Adrenal gland (tissue), 12 donors: ENCODE data around the gene ANK3. TPM values are rescaled to one million over a fixed set of nuclear protein-coding genes. Genes with fewer than 3 reads are reported as not detected.

Experiments used
- DNase-seq, 7 donors: peaks; one replicate each; pipeline ENCODE4 v3.0.0-alpha.2; 2019 to 2020
- H3K27ac ChIP-seq, 5 donors: fragments of 200-600 bp; sonication (generic) in 4 of 5; 1 replicate in 3 of 5; 2 replicates in 2 of 5; pipeline versions ENCODE4 v1.5.1 to v1.8.0; 2016 to 2020; ENCODE audit warnings: mild to moderate bottlenecking in 1 of 5
- H3K27me3 ChIP-seq: fragments of 200-600 bp; 2 replicates; pipeline ENCODE4 v1.8.0; 2021
- H3K36me3 ChIP-seq, 2 donors: fragments of 200-600 bp; replicated peaks in 1 of 2; 1 replicate in 1 of 2; 2 replicates in 1 of 2; pipeline versions ENCODE4 v1.5.1 to v1.8.0; 2018 to 2022
- H3K4me1 ChIP-seq, 2 donors: fragments of 200-600 bp; replicated peaks in 1 of 2; 1 replicate in 1 of 2; 2 replicates in 1 of 2; pipeline versions ENCODE4 v1.5.1 to v1.8.0; 2018 to 2021
- H3K4me3 ChIP-seq, 4 donors: fragments of 200-600 bp; sonication (generic) in 3 of 4; one replicate each; pipeline ENCODE4 v1.5.1; 2016 to 2018
- H3K9me3 ChIP-seq, 3 donors: fragments of 200-600 bp; sonication (generic) in 1 of 3; replicated peaks in 1 of 3; 1 replicate in 2 of 3; 2 replicates in 1 of 3; pipeline versions ENCODE4 v1.5.1 to v1.8.0; 2016 to 2021
- CTCF ChIP-seq, 6 experiments: fragments of 450-650 bp in 4 of 6; fragments of 200-600 bp in 2 of 6; sonication (generic) in 1 of 6; IDR thresholded peaks; 1 replicate in 5 of 6; 2 replicates in 1 of 6; pipeline versions ENCODE4 v1.5.1 to v1.8.0; 2016 to 2021; ENCODE audit warnings: antibody characterized with exemption in 6 of 6, mild to moderate bottlenecking in 2 of 6, moderate library complexity in 1 of 6
- POLR2A ChIP-seq, 2 donors: fragments of 450-650 bp; IDR thresholded peaks; one replicate each; pipeline ENCODE4 v1.6.1; 2017; ENCODE audit warnings: antibody characterized with exemption in 2 of 2, mild to moderate bottlenecking in 2 of 2, moderate library complexity in 1 of 2
- WGBS, 4 donors: extraction: QIAGEN DNeasy Blood & Tissue Kit in 2 of 4; methylation state at CpG; one replicate each; pipeline versions ENCODE4 v1.1.5 to v1.1.7; 2013 to 2017; 5-methylcytosine and 5-hydroxymethylcytosine counted together
- intact Hi-C, 2 donors: fragments of 100-400 bp; cut with DNase I; formaldehyde crosslinking; loops; one replicate each; pipeline versions ENCODE4 v1.14.1 to v1.15.0; 2022 to 2023
- polyA plus RNA-seq, 3 donors: library from polyadenylated mRNA; stranded (reverse); fragments of 200-250 nt in 2 of 3; fragments of 350-450 nt in 1 of 3; fragmentation: Illumina TruSeq in 1 of 3; extraction: RNeasy Lipid Tissue Mini Kit (QIAGEN cat#74804) in 1 of 3; gene quantifications; one replicate each; pipeline ENCODE4 v1.2.3, GENCODE V29; 2013 to 2014
- small RNA-seq, 2 donors: library from RNA; depleted of rRNA; stranded (forward); fragments of <200 nt; gene quantifications; one replicate each; pipeline ENCODE3, GENCODE V24; 2016
- total RNA-seq, 9 donors: library from RNA; depleted of rRNA in 4 of 9; stranded (reverse); fragments of >200 nt in 4 of 9; fragments of 120-200 nt in 1 of 9; fragmentation: NEBNext Ultra II Directional in 1 of 9; extraction: Animal tissue kit (Norgen Biotek cat#: 25700) in 1 of 9; gene quantifications; one replicate each; pipeline versions ENCODE4 v1.1.0 to v1.2.4, GENCODE V29; 2013 to 2023
- donor health status: healthy with polysubstance abuse.
- donor health status: Bipolar disorder and iron deficiency.
- donor health status: DM: yes; HTN: yes; CAD: no.
- donor health status: DM: no; HTN: no; CAD: no.
- donor health status: DM: no; HTN: no; CAD: no.
- donor health status: DM: yes; HTN: yes; CAD: no.

ANK3 gene
- total and polyA plus RNA-seq, 12 donors: 2.6 to 48.1 (median 15.2) TPM

- Histone ChIP-seq H3K9me3 (peaks cover 0 to 10% (median 0%) of the 10 kb centered on the region in 3 donors), H3K36me3 (no peaks in the 10 kb centered on the region), H3K27ac (no peak overlapping the region), H3K27me3 (no peaks in the 10 kb centered on the region), H3K4me3 (no peak overlapping the region), H3K4me1 (no peaks in the 10 kb centered on the region)
- intact Hi-C loops: no loop called here
- DNase-seq: no peak
- WGBS, 4 donors: 64 to 75% (median 75%) methylated on average over 1 of the region's 1 CpG
- TF ChIP-seq CTCF (IDR thresholded peaks at IDR 0.05) (no peak), POLR2A (IDR thresholded peaks at IDR 0.05) (no peak)
These were observed 409.3 kb downstream of the ANK3 start for GRCh38 chr10:59980356-59980755.

GRCh38 chr10:59977486-59977885, 412.2 kb downstream of the ANK3 start:
- H3K27ac ChIP-seq: no peak overlapping the region
- peaks cover 0 to 10% (median 0%) of the 10 kb centered on the region in 3 donors for H3K9me3 ChIP-seq
- no peak for DNase-seq
- no peaks in the 10 kb centered on the region for H3K4me1 ChIP-seq
- H3K27me3 ChIP-seq: no peaks in the 10 kb centered on the region
- intact Hi-C loops: no loop called here
- no peaks in the 10 kb centered on the region for H3K36me3 ChIP-seq
- H3K4me3 ChIP-seq: no peak overlapping the region
- TF ChIP-seq POLR2A (IDR thresholded peaks at IDR 0.05) (no peak), CTCF (IDR thresholded peaks at IDR 0.05) (no peak)

- H3K4me1 ChIP-seq: no peaks in the 10 kb centered on the region
- intact Hi-C loops: no loop called here
- no peaks in the 10 kb centered on the region for H3K27me3 ChIP-seq
- H3K27ac ChIP-seq: no peak overlapping the region
- no peaks in the 10 kb centered on the region for H3K36me3 ChIP-seq
- no peak for DNase-seq
- H3K9me3 ChIP-seq: peaks cover 0 to 10% (median 0%) of the 10 kb centered on the region in 3 donors
- TF ChIP-seq CTCF (IDR thresholded peaks at IDR 0.05) (no peak), POLR2A (IDR thresholded peaks at IDR 0.05) (no peak)
- H3K4me3 ChIP-seq: no peak overlapping the region
These were observed 412.8 kb downstream of the ANK3 start for GRCh38 chr10:59976909-59977308.

Small RNA genes lying within 50 kb of the gene (small RNA-seq; reads per million reads assigned to genes)
- gene RF00019: 0 reads per million in 2 donors
